ENCODE data around the gene HS6ST1. TPM values are rescaled to one million over a fixed set of nuclear protein-coding genes. Genes with fewer than 3 reads are reported as not detected.

Gene HS6ST1, protein sequence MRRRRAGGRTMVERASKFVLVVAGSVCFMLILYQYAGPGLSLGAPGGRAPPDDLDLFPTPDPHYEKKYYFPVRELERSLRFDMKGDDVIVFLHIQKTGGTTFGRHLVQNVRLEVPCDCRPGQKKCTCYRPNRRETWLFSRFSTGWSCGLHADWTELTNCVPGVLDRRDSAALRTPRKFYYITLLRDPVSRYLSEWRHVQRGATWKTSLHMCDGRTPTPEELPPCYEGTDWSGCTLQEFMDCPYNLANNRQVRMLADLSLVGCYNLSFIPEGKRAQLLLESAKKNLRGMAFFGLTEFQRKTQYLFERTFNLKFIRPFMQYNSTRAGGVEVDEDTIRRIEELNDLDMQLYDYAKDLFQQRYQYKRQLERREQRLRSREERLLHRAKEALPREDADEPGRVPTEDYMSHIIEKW
- 10 to 100 TPM; 16.1 to 17.4 TPM for total RNA-seq

- peaks cover 4% of the 10 kb centered on the region for H3K27me3 Mint-ChIP-seq
- no peak within 1 kb of the TSS for H3K27ac Mint-ChIP-seq
- peak; percentile 92 for DNase-seq
- peak within 1 kb of the TSS; percentile 86 for H3K4me3 Mint-ChIP-seq
- peaks cover 30% of the 10 kb centered on the region for H3K4me1 Mint-ChIP-seq
- no peaks in the 10 kb centered on the region for H3K9me3 Mint-ChIP-seq
- peaks cover 15% of the 10 kb centered on the region for H3K36me3 Mint-ChIP-seq
These were observed at the start of gene HS6ST1 for GRCh38 chr2:128318776-128319464. HS6ST1 (minus strand) TSS chr2:128318868; CDS start chr2:128318563, 305 bp downstream.

DNA sequence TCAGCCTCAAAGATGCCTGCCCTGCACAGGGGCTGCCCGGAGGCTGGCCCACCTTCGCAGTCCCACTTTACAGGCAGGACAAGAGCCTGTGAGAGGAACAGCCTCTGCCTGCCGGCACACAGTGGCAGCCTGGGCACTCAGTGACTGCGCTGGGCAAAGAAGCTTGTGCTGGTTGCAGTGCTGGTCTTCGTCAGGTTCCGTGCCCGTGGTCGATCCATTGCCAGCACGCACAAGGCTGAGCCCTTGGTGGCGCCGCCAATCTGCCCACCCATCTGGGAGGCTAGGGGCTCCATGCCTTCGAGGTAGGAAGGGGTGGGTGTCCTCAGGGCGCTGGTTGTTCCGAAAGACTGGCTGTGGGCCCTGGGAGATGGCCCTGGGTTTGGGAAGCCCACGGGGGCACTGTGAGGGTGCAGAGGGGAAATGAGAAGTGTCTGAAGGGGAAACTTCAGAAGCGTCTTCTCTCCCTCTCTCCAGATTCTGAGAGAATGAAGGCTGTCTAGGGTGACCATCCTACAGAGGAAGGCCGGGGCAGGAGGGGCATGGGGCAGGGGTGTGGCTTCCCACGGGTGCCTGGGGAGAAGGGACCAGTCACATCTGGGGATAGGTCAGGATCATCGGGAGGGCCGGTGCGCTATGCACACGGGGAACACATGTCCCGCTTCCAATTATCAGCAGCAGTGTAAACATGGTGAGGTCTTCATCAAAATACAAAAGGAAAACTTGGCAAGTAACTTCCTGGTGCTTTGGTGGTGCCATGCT is 49.1 kb upstream of the HS6ST1 start:
- peaks cover 9% of the 10 kb centered on the region for H3K27me3 Mint-ChIP-seq

GRCh38 chr2:128366713-128367511 is 48.2 kb upstream of the HS6ST1 start:
- no peaks in the 10 kb centered on the region for H3K36me3 Mint-ChIP-seq
- no peak overlapping the region for H3K4me3 Mint-ChIP-seq
- peaks cover 3% of the 10 kb centered on the region for H3K4me1 Mint-ChIP-seq
- no peak for DNase-seq
- no peak overlapping the region for H3K27ac Mint-ChIP-seq
- peaks cover 3% of the 10 kb centered on the region for H3K27me3 Mint-ChIP-seq
- H3K9me3 Mint-ChIP-seq: no peaks in the 10 kb centered on the region

More for the DNA sequence above, 49.1 kb upstream of the HS6ST1 start:
- DNase-seq: no peak
- Mint-ChIP-seq H3K4me3 (no peak overlapping the region), H3K4me1 (peaks cover 10% of the 10 kb centered on the region), H3K27ac (no peak overlapping the region), H3K9me3 (no peaks in the 10 kb centered on the region), H3K36me3 (no peaks in the 10 kb centered on the region)

DNA sequence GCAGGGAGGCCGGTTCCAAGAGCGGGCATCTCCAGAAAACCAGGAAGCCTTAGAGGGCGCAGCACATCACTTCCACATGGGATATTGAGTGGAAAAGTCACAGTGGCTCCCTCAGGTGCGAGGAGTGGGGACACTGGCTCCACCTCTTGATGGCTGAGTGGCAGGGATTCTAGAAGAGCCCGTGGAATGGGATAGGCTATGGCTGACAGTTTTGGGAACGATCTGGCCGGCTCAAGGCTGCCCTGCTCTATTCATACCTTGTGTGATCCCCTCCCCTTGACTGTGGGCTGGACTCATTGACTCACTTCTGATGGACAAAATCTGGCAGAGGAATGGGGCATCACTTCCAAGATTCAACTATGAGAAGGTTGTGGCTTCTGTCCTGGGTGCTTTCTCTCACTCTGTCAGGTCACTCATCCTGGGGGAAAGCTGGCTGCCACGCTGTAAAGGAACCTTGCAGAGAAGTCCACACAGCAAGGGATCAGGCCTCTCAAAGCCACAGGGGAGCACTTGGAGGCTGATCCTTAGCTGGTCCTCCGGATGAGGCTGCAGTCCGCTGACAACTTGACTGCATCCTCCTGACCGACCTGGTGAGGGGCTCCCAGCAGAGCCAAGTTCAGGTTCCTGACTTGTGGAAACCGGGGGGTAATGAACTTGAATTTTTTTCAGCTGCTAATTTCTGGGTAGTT is 46.7 kb upstream of the HS6ST1 start:
- H3K4me1 Mint-ChIP-seq: no peaks in the 10 kb centered on the region
- no peak for DNase-seq
- no peak overlapping the region for H3K27ac Mint-ChIP-seq
- no peak overlapping the region for H3K4me3 Mint-ChIP-seq
- H3K36me3 Mint-ChIP-seq: no peaks in the 10 kb centered on the region
- H3K27me3 Mint-ChIP-seq: peaks cover 3% of the 10 kb centered on the region
- no peaks in the 10 kb centered on the region for H3K9me3 Mint-ChIP-seq

DNA sequence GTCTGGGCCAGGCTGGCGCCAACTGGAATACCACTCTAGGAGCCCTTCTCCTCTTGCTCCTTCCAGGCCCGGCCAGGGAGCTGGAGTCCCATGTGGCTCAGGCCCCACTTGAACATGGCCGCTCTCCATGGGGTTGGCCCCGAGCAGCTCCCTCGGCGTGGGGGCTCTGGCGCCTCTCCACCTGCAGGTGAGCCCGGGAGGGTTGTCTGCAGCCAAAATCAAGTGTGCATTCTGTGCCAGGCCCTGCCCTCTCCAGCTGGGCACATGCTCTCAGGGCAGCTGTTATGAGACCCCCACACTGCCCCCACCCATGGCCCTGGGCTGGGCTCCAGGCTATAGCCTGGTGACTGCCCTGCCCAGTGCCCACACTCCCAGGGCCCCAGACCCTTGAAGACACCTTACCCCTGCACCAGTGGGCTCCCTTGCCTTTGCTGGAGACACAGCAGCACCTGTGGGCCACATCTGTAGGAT is 45.8 kb upstream of the HS6ST1 start:
- Mint-ChIP-seq H3K4me1 (no peaks in the 10 kb centered on the region), H3K36me3 (no peaks in the 10 kb centered on the region), H3K27me3 (peaks cover 3% of the 10 kb centered on the region), H3K4me3 (no peak overlapping the region), H3K9me3 (no peaks in the 10 kb centered on the region), H3K27ac (no peak overlapping the region)
- DNase-seq: no peak

DNA sequence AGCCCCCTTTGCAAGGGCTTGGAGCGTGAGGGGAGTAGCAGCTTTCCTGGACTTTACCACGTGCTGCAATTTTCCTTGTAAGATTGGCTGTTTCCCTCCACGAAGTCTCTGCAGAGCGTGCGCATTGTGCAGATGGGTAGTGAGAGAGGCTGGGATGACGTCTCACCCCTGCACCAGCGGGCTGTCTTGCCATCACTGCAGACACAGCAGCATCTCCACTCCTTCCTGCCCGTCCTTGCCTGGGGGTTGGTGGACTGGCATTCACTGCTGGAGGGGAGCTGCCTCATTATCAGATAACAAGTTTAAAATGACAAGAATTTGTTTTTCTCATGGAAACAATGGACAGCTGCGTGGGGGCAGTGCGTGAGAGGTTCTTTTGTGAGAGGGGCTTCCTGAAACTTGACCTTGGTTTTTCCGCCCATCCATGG is 45.3 kb upstream of the HS6ST1 start:
- DNase-seq: no peak
- Mint-ChIP-seq H3K36me3 (no peaks in the 10 kb centered on the region), H3K4me1 (no peaks in the 10 kb centered on the region)

GRCh38 chr2:128362889-128363228 is 44.2 kb upstream of the HS6ST1 start:
- Mint-ChIP-seq H3K27ac (no peak overlapping the region), H3K4me3 (no peak overlapping the region), H3K27me3 (peaks cover 3% of the 10 kb centered on the region), H3K36me3 (no peaks in the 10 kb centered on the region), H3K9me3 (no peaks in the 10 kb centered on the region), H3K4me1 (no peaks in the 10 kb centered on the region)
- no peak for DNase-seq

More for the DNA sequence above, 45.3 kb upstream of the HS6ST1 start:
- Mint-ChIP-seq H3K27ac (no peak overlapping the region), H3K4me3 (no peak overlapping the region), H3K9me3 (no peaks in the 10 kb centered on the region), H3K27me3 (peaks cover 3% of the 10 kb centered on the region)

DNA sequence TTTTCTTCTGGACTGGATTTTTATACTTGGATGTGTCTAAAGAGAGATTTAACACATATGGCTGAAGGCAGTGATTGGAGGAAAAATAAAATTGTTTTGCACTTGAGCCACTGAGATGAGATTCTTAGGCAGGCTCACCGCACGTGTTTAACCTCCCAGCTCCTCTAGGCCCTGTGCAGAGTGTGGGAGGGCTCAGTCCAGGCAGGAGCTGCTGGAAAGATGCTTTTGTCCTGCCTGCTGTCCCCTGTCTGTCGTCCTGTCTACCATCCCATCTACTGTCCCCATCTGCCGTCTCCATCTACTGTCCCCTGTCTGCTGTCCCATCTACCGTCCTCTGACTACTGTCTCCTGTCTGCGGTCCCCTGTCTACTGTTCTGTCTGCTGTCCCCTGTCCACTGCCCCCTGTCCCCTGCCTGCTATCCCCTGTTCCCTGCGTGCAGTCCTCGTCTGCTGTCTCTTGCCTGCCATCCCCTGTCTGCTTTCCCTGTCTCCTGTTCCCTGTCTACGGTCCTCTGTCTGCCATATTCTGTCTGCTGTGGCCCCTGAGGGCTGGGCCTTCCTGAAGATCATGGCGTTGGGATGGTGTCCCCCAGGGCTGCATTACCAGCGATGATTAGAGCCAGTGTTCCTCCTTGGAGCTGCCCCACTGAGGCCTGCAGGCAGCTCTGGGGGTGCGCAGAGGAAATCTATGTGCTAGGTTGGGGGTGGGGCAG is 43.7 kb upstream of the HS6ST1 start:
- H3K27ac Mint-ChIP-seq: no peak overlapping the region
- H3K36me3 Mint-ChIP-seq: no peaks in the 10 kb centered on the region
- no peaks in the 10 kb centered on the region for H3K4me1 Mint-ChIP-seq
- H3K27me3 Mint-ChIP-seq: peaks cover 3% of the 10 kb centered on the region
- no peak overlapping the region for H3K4me3 Mint-ChIP-seq
- H3K9me3 Mint-ChIP-seq: no peaks in the 10 kb centered on the region
- DNase-seq: no peak

GRCh38 chr2:128361376-128362131 is 42.9 kb upstream of the HS6ST1 start:
- Mint-ChIP-seq H3K36me3 (no peaks in the 10 kb centered on the region), H3K9me3 (no peaks in the 10 kb centered on the region), H3K27me3 (peaks cover 3% of the 10 kb centered on the region), H3K4me1 (no peaks in the 10 kb centered on the region), H3K27ac (no peak overlapping the region), H3K4me3 (no peak overlapping the region)
- no peak for DNase-seq

DNA sequence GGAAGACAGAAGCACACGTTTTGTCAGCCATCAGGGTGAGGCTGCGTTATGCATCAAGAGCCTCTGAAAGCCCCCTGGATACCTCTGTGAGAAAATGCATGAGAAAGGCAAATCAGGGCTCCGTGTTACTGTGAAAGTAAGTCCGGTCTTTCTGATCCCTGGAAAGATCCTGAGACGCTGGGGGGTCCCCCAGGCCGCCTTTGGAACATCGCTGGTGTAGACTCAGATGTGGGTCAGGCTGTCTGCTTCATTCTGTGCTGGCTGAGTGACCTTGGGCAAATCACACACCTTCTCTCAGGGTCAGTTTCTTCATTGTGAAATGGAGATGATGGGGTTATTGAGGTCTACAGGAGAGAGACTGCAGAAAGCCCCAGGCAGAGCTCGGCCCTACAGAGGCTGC is 42.0 kb upstream of the HS6ST1 start:
- Mint-ChIP-seq H3K36me3 (no peaks in the 10 kb centered on the region), H3K27me3 (peaks cover 3% of the 10 kb centered on the region), H3K4me3 (no peak overlapping the region), H3K9me3 (no peaks in the 10 kb centered on the region), H3K4me1 (no peaks in the 10 kb centered on the region), H3K27ac (no peak overlapping the region)
- DNase-seq: no peak

DNA sequence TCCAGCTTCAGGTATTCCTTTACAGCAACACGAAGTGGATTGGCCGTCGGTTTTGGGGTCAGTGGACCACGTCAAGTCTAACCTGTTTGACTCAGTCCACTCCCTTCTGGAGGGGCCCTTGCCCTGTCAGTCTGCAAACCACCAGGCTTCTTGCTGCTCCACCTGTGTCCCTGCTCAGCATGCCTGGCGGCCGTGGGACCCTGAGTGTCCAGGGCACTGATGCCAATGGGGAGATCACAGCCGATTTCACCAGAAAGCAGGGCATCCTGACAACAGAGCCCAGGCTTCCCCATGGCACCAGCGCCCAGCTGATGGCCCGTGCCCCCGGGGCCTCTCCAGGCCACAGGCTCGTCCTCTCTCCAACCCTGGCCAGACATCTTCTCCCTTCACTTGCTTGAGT is 41.2 kb upstream of the HS6ST1 start:
- no peaks in the 10 kb centered on the region for H3K9me3 Mint-ChIP-seq
- no peaks in the 10 kb centered on the region for H3K36me3 Mint-ChIP-seq
- no peaks in the 10 kb centered on the region for H3K4me1 Mint-ChIP-seq
- H3K27me3 Mint-ChIP-seq: no peaks in the 10 kb centered on the region
- H3K27ac Mint-ChIP-seq: no peak overlapping the region
- no peak overlapping the region for H3K4me3 Mint-ChIP-seq
- DNase-seq: no peak

GRCh38 chr2:128358941-128359731 is 40.5 kb upstream of the HS6ST1 start:
- Mint-ChIP-seq H3K4me1 (no peaks in the 10 kb centered on the region), H3K36me3 (no peaks in the 10 kb centered on the region), H3K9me3 (no peaks in the 10 kb centered on the region), H3K4me3 (no peak overlapping the region), H3K27ac (no peak overlapping the region), H3K27me3 (no peaks in the 10 kb centered on the region)
- DNase-seq: no peak

All from activated naive CD8-positive, alpha-beta T cell treated with anti-CD3 and anti-CD28 coated beads for 36 hours (primary cell).